ENCODE results near the gene PCDHGA1.

- TF ChIP-seq POLR2A (IDR thresholded peaks at IDR 0.05) (no peak), CTCF (IDR thresholded peaks at IDR 0.05 in 4 of 5, conservative IDR thresholded peaks at IDR 0.05 in 1 of 5) (no peak)
Measured at GRCh38 chr5:141515946-141516671, 185.8 kb downstream of the PCDHGA1 start.
